ENCODE data around the gene ZMYM3. TPM values are rescaled to one million over a fixed set of nuclear protein-coding genes. Genes with fewer than 3 reads are reported as not detected.

Gene ZMYM3
- total and polyA plus RNA-seq, 9 of the 15 experiments (the other 6 are each of a cell fraction or from before 2014, with no cell fraction given): 4.3 to 36.3 (median 16.8) TPM

GRCh38 chrX:71215338-71215912 is 38.5 kb downstream of the ZMYM3 start (continued):
- no peak for TF ChIP-seq CHAMP1 (IDR thresholded peaks at IDR 0.05)

DNA sequence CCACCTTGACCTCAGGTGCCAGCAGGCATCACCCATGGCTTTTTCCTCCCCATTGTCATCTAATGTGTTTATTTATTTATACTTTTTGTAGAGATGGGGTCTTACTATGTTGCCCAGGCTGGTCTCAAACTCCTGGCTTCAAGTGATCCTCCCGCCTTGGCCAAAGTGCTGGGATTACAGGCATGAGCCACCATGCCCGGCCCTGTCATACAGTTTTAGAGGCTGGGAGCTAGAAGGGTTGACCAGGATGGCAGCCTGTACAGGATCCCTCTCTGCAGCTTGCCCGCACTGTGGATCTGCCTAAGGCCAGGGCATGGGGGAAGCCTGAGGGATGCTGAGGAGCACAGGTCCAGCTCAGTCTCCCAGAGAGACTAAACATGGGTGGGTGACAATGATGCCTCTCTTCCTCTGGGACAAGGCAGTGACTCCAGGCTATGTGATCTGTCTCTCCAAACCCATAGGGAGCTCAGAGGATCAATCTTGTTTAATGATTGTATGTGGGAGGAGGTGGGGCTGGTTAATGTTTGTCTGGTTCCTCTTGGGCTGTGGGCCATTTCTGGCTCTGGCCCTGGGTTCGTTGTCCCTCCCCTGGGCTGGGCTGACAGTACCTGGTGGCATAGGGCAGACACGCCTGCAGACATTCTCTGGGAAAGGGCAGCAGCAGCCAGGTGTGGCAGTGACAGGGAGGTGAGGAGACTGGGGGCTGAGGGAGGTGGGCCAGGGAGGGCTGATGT is 39.2 kb downstream of the ZMYM3 start:
- H3K4me1 ChIP-seq (replicated peaks in 1 of 2; ENCODE audit: control insufficient read depth in 2 of 2, insufficient read depth in 2 of 2, low read length in 2 of 2): no peaks in the 10 kb centered on the region; a peak in 1 of 5 replicates
- ChIA-PET POLR2A (no interaction called here), CTCF (ENCODE audit: low intra/inter-chr PET ratio) (no interaction called here)
- DNase-seq (ENCODE audit: extremely low read depth in 1 of 4, low spot score in 3 of 4): no peak
- no peak overlapping the region for H3K4me3 ChIP-seq
- H3K9me1 ChIP-seq (ENCODE audit: control insufficient read depth, insufficient read depth, low read length): no peaks in the 10 kb centered on the region
- in situ Hi-C loops (cut with MboI): no loop called here
- FAIRE-seq: no peak
- no peak overlapping the region for H3K9ac ChIP-seq (ENCODE audit: insufficient read depth in 1 of 2, low read depth in 2 of 2, low read length in 2 of 2)
- no peak overlapping the region for H2AFZ ChIP-seq (ENCODE audit: low read depth, low read length)
- intact Hi-C loops (cut with micrococcal nuclease): no loop called here
- no TSS peak for BruUV-seq (replicated peaks)
- no peak for ATAC-seq
- no peaks in the 10 kb centered on the region for H3K36me3 ChIP-seq (ENCODE audit: control insufficient read depth, insufficient read depth, low read length)
- peaks cover 0 to 31% of the 10 kb centered on the region in 2 experiments; a peak in 4 of 5 replicates for H3K27me3 ChIP-seq (ENCODE audit: control insufficient read depth in 2 of 2, insufficient read depth in 2 of 2, low read length in 2 of 2)
- no peaks in the 10 kb centered on the region for H4K20me1 ChIP-seq (replicated peaks; ENCODE audit: control insufficient read depth, insufficient read depth, low read length)
- H3K27ac ChIP-seq (ENCODE audit: extremely low read depth, low read depth, low read length): no peak overlapping the region
- no peak overlapping the region for H3K4me2 ChIP-seq (ENCODE audit: insufficient read depth, low read length)
- 19% methylated on average over 5 of the region's 5 CpGs for WGBS (ENCODE audit: insufficient coverage, low coverage, missing lambda C conversion rate)
- H3K9me3 ChIP-seq (replicated peaks; ENCODE audit: control insufficient read depth, insufficient read depth, low read depth, low read length): no peaks in the 10 kb centered on the region
- H3K79me2 ChIP-seq (ENCODE audit: control insufficient read depth, insufficient read depth, low read length): no peaks in the 10 kb centered on the region
- TF ChIP-seq TSC22D4 (tag; IDR thresholded peaks at IDR 0.05): no peak
- TF ChIP-seq, protein P1, sequence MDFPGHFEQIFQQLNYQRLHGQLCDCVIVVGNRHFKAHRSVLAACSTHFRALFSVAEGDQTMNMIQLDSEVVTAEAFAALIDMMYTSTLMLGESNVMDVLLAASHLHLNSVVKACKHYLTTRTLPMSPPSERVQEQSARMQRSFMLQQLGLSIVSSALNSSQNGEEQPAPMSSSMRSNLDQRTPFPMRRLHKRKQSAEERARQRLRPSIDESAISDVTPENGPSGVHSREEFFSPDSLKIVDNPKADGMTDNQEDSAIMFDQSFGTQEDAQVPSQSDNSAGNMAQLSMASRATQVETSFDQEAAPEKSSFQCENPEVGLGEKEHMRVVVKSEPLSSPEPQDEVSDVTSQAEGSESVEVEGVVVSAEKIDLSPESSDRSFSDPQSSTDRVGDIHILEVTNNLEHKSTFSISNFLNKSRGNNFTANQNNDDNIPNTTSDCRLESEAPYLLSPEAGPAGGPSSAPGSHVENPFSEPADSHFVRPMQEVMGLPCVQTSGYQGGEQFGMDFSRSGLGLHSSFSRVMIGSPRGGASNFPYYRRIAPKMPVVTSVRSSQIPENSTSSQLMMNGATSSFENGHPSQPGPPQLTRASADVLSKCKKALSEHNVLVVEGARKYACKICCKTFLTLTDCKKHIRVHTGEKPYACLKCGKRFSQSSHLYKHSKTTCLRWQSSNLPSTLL (IDR thresholded peaks at IDR 0.05): no peak
- no peak for TF ChIP-seq PTBP1 (IDR thresholded peaks at IDR 0.05; ENCODE audit: low read depth, low read length)
- TF ChIP-seq STAT6 (CRISPR knock-in tag; IDR thresholded peaks at IDR 0.05): no peak
- no peak for TF ChIP-seq ZNF764 (CRISPR knock-in tag; IDR thresholded peaks at IDR 0.05; ENCODE audit: low read depth)

All from K562 (cell line).